CD4-positive, alpha-beta T cell treated with Interleukin-21 for 1 hour (primary cell): ENCODE measurements around the gene SIRPG.

Source experiments
- DNase-seq: peaks from one replicate; pipeline ENCODE4 v3.0.0-alpha.2; 2020

The SIRPG gene

GRCh38 chr20:1588533-1589460, 68.8 kb downstream of the SIRPG start:
- DNase-seq, result no peak

- DNase-seq, result no peak
Measured at GRCh38 chr20:1587781-1588532, 69.6 kb downstream of the SIRPG start.

GRCh38 chr20:1579488-1579887, 78.1 kb downstream of the SIRPG start:
- no peak for DNase-seq
